NCI-H1417 (cell line): Measurements from ENCODE around the gene FOXE1.

Experiments
- DNase-seq, 3 experiments: peaks; one replicate each; lab custom pipeline; 2025; lab: John Stamatoyannopoulos, UW

FOXE1 gene

GRCh38 chr9:97866848-97867247 lies 13.8 kb downstream of the FOXE1 start:
- DNase-seq: no peak

GRCh38 chr9:97868859-97869258 lies 15.8 kb downstream of the FOXE1 start:
- no peak for DNase-seq

- no peak for DNase-seq
Measured at GRCh38 chr9:97873425-97873824, 20.4 kb downstream of the FOXE1 start.

GRCh38 chr9:97873882-97874281 lies 20.9 kb downstream of the FOXE1 start:
- DNase-seq: no peak

GRCh38 chr9:97874624-97875023 lies 21.6 kb downstream of the FOXE1 start:
- peak in 2 of 3 experiments; percentile 45 to 69 for DNase-seq

GRCh38 chr9:97875111-97875510 lies 22.1 kb downstream of the FOXE1 start:
- DNase-seq: no peak

GRCh38 chr9:97876061-97876460 lies 23.0 kb downstream of the FOXE1 start:
- no peak for DNase-seq

GRCh38 chr9:97880336-97880735 lies 27.3 kb downstream of the FOXE1 start:
- no peak for DNase-seq

- no peak for DNase-seq
Measured at GRCh38 chr9:97889941-97890887, 37.2 kb downstream of the FOXE1 start.

- DNase-seq: no peak
Measured at GRCh38 chr9:97891736-97892135, 38.7 kb downstream of the FOXE1 start.

- no peak for DNase-seq
Measured at GRCh38 chr9:97892421-97892820, 39.4 kb downstream of the FOXE1 start.

- no peak for DNase-seq
Measured at GRCh38 chr9:97895211-97895610, 42.2 kb downstream of the FOXE1 start.

GRCh38 chr9:97895695-97896332 lies 42.8 kb downstream of the FOXE1 start:
- DNase-seq: no peak

GRCh38 chr9:97900103-97900737 lies 47.2 kb downstream of the FOXE1 start:
- DNase-seq: no peak

- DNase-seq: peak; percentile 5 to 78 (median 39)
Measured at GRCh38 chr9:97900738-97901565, 47.9 kb downstream of the FOXE1 start.

GRCh38 chr9:97903177-97903576 lies 50.2 kb downstream of the FOXE1 start:
- no peak for DNase-seq

- no peak for DNase-seq
Measured at GRCh38 chr9:97904725-97905124, 51.7 kb downstream of the FOXE1 start.

GRCh38 chr9:97905228-97905627 lies 52.2 kb downstream of the FOXE1 start:
- DNase-seq: no peak
